SU-DHL-6 (cell line): Measurements from ENCODE around the gene SUSD2.
"Not testable (repeated sequence)": the region's sequence is repeated elsewhere in the genome, so short reads cannot be mapped to it uniquely, and the experiment has no call there.

ENCODE experiments used
- H2AFZ ChIP-seq: fragments of 200-600 bp; sonication (generic); 2 replicates; pipeline ENCODE4 v1.6.1; 2014; ENCODE audit warnings: low read depth, mild to moderate bottlenecking, moderate library complexity, mixed read lengths, antibody characterized with exemption, low read length; ENCODE audit not compliant: severe bottlenecking
- H3F3A ChIP-seq: fragments of 200-600 bp; shearing (Covaris generic); 2 replicates; pipeline ENCODE4 v1.6.0; 2016; ENCODE audit warnings: antibody characterized with exemption, mild to moderate bottlenecking; ENCODE audit not compliant: insufficient read depth
- H3K27ac ChIP-seq: fragments of 200-600 bp; sonication (generic); 2 replicates; pipeline ENCODE4 v1.5.1; 2016; ENCODE audit warnings: low read depth, mild to moderate bottlenecking, low read length, moderate library complexity, mixed read lengths
- H3K27me3 ChIP-seq: fragments of 200-600 bp; sonication (generic), shearing (Covaris generic); 2 replicates; pipeline ENCODE4 v1.6.0; 2014; ENCODE audit warnings: mild to moderate bottlenecking, low read length
- H3K36me3 ChIP-seq: fragments of 200-600 bp; sonication (generic); 2 replicates; pipeline ENCODE4 v1.6.1; 2014; ENCODE audit warnings: mild to moderate bottlenecking, low read length, mixed read lengths
- H3K4me2 ChIP-seq: fragments of 300-600, 200-600 bp; shearing (Covaris generic), sonication (generic); 2 replicates; pipeline ENCODE4 v1.6.0; 2014; ENCODE audit warnings: low read length, low read depth, mild to moderate bottlenecking; ENCODE audit not compliant: poor library complexity, severe bottlenecking
- H3K4me3 ChIP-seq: fragments of 200-600 bp; sonication (generic); 2 replicates; pipeline ENCODE4 v1.5.1; 2014; ENCODE audit warnings: antibody characterized with exemption, low read length, mild to moderate bottlenecking, mixed read lengths; ENCODE audit not compliant: insufficient read depth, poor library complexity, severe bottlenecking
- H3K79me2 ChIP-seq: fragments of 200-600 bp; sonication (generic); 2 replicates; pipeline ENCODE4 v1.6.1; 2014; ENCODE audit warnings: mild to moderate bottlenecking, low read length, moderate library complexity; ENCODE audit not compliant: insufficient read depth
- H3K9ac ChIP-seq: fragments of 200-600 bp; sonication (generic); 2 replicates; pipeline ENCODE4 v1.7.0; 2014; ENCODE audit warnings: mild to moderate bottlenecking, low read length
- H3K9me2 ChIP-seq: fragments of 200-600 bp; sonication (generic); replicated peaks from 2 replicates; pipeline ENCODE4 v1.6.1; 2014; ENCODE audit warnings: low read length; ENCODE audit not compliant: insufficient read depth
- H3K9me3 ChIP-seq: fragments of 200-600 bp; sonication (generic); 2 replicates; pipeline ENCODE4 v1.6.1; 2014; ENCODE audit warnings: low read length, mixed read lengths; ENCODE audit not compliant: insufficient read depth
- H4K20me1 ChIP-seq: fragments of 200-600 bp; sonication (generic); 2 replicates; pipeline ENCODE4 v1.6.1; 2014; ENCODE audit warnings: low read depth, mild to moderate bottlenecking, antibody characterized with exemption, low read length, moderate library complexity, mixed read lengths
- CTCF ChIP-seq: fragments of 200-600 bp; sonication (generic); IDR thresholded peaks from one replicate; pipeline ENCODE4 v1.5.1; 2017; ENCODE audit warnings: antibody characterized with exemption, mild to moderate bottlenecking, low read length, moderate library complexity; ENCODE audit not compliant: insufficient read depth, poor library complexity, severe bottlenecking
- EZH2phosphoT487 ChIP-seq: fragments of 200-600 bp; sonication (generic), shearing (Covaris generic); conservative IDR thresholded peaks from 2 replicates; pipeline ENCODE4 v1.6.1; 2018; ENCODE audit warnings: mild to moderate bottlenecking, antibody characterized with exemption, low read length, moderate library complexity, mixed read lengths

SUSD2 gene

GRCh38 chr22:24233816-24234215, 52.5 kb downstream of the SUSD2 start:
- Histone ChIP-seq H3K9me3 (no peaks in the 10 kb centered on the region), H3K4me2 (no peak overlapping the region), H4K20me1 (no peaks in the 10 kb centered on the region), H2AFZ (no peak overlapping the region), H3K27ac (no peak overlapping the region), H3K27me3 (no peaks in the 10 kb centered on the region), H3K9ac (no peak overlapping the region), H3K9me2 (no peaks in the 10 kb centered on the region), H3K36me3 (no peaks in the 10 kb centered on the region), H3F3A (no peaks in the 10 kb centered on the region), H3K4me3 (no peak overlapping the region), H3K79me2 (no peaks in the 10 kb centered on the region)
- no peak for TF ChIP-seq CTCF
- no peak for TF ChIP-seq EZH2phosphoT487

- Histone ChIP-seq H3K36me3 (no peaks in the 10 kb centered on the region), H3K9ac (no peak overlapping the region), H2AFZ (no peak overlapping the region), H3K27ac (no peak overlapping the region), H3K4me3 (no peak overlapping the region), H3K27me3 (no peaks in the 10 kb centered on the region), H3K4me2 (no peak overlapping the region), H3K79me2 (no peaks in the 10 kb centered on the region), H4K20me1 (no peaks in the 10 kb centered on the region), H3K9me2 (no peaks in the 10 kb centered on the region), H3F3A (no peaks in the 10 kb centered on the region), H3K9me3 (no peaks in the 10 kb centered on the region)
- no peak for TF ChIP-seq EZH2phosphoT487
- TF ChIP-seq CTCF: no peak
Observed at GRCh38 chr22:24235315-24235714, 54.0 kb downstream of the SUSD2 start.

- Histone ChIP-seq H3F3A (no peaks in the 10 kb centered on the region), H3K4me3 (no peak overlapping the region), H3K9me3 (no peaks in the 10 kb centered on the region), H3K27ac (no peak overlapping the region), H3K9me2 (no peaks in the 10 kb centered on the region), H4K20me1 (no peaks in the 10 kb centered on the region), H3K79me2 (no peaks in the 10 kb centered on the region), H3K4me2 (no peak overlapping the region), H3K36me3 (no peaks in the 10 kb centered on the region), H3K9ac (no peak overlapping the region), H3K27me3 (no peaks in the 10 kb centered on the region), H2AFZ (no peak overlapping the region)
- TF ChIP-seq EZH2phosphoT487: no peak
- no peak for TF ChIP-seq CTCF
Observed at GRCh38 chr22:24236656-24237055, 55.4 kb downstream of the SUSD2 start.

- H3K27ac ChIP-seq, H3K27me3 ChIP-seq, H3K4me3 ChIP-seq, H3K79me2 ChIP-seq, H3F3A ChIP-seq, H3K9me3 ChIP-seq, H3K9me2 ChIP-seq, H3K4me2 ChIP-seq, H3K36me3 ChIP-seq, H2AFZ ChIP-seq, H4K20me1 ChIP-seq, H3K9ac ChIP-seq: not testable (repeated sequence)
Observed at GRCh38 chr22:24238101-24238694, 56.9 kb downstream of the SUSD2 start.
